AG09319 (cell line): ENCODE data around the gene BMP2K.

Experiments used
- DNase-seq: peaks from one replicate; pipeline ENCODE4 v3.0.0-alpha.2; 2010; ENCODE audit warnings: low read depth; ENCODE audit errors: extremely low read depth
- TF ChIP-seq, protein P1 (sequence below): IDR thresholded peaks from 2 replicates; pipeline ENCODE4 v1.5.1; 2011; ENCODE audit warnings: low read depth, mild to moderate bottlenecking, inconsistent platforms, low read length, moderate library complexity

The BMP2K gene

GRCh38 chr4:78772526-78773091, 3.5 kb upstream of the BMP2K start:
- TF ChIP-seq, protein P1, sequence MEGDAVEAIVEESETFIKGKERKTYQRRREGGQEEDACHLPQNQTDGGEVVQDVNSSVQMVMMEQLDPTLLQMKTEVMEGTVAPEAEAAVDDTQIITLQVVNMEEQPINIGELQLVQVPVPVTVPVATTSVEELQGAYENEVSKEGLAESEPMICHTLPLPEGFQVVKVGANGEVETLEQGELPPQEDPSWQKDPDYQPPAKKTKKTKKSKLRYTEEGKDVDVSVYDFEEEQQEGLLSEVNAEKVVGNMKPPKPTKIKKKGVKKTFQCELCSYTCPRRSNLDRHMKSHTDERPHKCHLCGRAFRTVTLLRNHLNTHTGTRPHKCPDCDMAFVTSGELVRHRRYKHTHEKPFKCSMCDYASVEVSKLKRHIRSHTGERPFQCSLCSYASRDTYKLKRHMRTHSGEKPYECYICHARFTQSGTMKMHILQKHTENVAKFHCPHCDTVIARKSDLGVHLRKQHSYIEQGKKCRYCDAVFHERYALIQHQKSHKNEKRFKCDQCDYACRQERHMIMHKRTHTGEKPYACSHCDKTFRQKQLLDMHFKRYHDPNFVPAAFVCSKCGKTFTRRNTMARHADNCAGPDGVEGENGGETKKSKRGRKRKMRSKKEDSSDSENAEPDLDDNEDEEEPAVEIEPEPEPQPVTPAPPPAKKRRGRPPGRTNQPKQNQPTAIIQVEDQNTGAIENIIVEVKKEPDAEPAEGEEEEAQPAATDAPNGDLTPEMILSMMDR = no peak
- no peak for DNase-seq

GRCh38 chr4:78774417-78774816, 1.7 kb upstream of the BMP2K start:
- TF ChIP-seq, protein P1 = no peak
- DNase-seq = no peak

DNA sequence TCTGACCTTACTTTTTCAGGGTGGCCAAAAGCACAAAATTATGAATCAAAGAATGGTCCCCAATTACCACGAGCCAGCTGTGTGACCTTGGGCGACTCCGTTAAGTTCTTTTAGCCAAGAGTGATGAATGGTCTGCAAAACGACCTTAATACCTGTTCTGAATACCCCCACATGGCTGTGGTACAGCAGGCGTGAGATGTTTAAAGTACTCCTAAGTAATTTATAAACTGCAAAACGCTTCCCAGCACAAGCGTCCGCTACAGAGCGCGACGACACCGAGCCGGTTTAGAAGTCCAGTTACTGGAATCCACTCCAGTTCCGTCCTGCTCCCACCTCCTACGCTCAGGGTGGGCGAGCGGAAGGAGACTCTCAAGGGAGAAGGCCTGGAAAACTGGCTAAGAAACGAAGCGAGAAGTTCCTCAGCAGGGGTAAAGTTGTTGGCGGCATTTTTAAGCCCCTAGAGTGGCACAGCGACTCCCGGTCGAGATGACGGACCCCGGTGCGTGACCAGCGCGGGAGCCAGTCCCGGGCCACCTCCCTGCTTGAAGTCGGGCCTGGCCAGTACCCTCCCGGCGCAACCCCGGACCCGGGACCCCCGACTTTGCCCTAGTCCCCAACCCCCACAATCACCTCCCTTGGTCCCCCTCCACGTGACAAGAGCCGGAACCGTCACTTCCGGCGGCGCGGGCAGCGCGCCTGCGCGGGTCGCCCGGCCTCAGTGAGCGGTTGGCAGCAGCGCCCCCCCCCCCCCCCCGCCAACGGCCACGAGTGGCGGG, 659 bp upstream of the BMP2K start:
- TF ChIP-seq, protein P1 = no peak
- no peak for DNase-seq

GRCh38 chr4:78776729-78777575, 802 bp downstream of the BMP2K start:
- no peak for DNase-seq
- TF ChIP-seq, protein P1 = no peak; the same call in 1 of the 2 replicates

DNA sequence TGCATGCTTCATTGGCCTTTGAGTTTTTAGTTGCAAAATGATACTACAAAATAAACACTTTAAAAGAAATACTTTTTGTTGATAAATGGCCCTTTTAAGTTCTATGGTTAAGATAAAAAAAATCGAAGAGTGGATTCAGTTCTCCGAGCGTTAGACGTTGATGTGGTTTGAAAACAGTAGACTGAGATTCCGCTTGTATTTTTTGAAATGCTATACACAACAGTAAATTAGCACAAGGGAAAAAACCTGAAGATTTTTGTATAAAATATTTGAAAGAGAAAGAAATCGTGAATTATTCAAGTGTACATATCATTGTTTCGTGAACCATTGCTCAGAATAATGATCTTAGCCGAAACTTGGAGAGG, 1.4 kb downstream of the BMP2K start:
- TF ChIP-seq, protein P1 = no peak
- no peak for DNase-seq

DNA sequence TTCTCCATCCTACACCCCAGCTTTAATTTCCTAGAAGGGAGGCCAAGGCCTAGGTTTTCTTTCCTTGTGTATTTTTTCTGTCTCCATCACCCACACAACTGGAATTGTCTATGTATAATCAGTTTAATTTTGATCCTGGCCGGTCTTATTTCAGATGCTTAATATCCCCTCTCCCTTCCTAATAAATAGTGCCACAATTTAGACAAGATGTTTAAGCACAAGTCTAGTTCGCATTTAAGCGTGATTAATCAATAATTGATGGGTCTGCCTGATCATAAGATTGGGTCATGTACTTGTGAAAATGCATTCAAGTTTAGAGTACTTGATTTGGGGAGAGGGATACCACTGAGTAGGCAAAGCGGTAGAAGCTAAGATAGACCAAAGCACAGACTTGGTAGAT, 2.4 kb downstream of the BMP2K start:
- no peak for DNase-seq
- TF ChIP-seq, protein P1 = no peak

DNA sequence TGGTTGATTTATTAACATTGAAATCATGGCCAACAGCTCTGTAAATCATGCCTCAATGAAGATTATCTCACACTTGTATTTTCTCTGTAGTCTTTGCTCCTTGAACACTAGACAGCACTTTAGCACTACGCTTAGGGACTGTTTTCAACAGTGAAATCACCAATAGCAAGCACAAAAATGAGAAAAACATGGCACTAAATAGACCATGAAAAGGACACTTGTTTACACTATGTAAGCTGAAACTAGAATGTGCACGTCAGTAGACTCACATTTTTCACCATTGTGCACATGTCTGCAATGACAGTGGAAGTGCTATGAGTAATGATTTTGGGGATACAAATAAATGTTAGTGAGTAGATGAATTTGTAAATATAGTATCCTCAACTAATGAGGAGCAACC, 3.1 kb downstream of the BMP2K start:
- TF ChIP-seq, protein P1 = no peak
- DNase-seq = no peak
